Hypothalamus (tissue), 51 donors: Measurements from ENCODE around the gene IQGAP2.
"Not testable (repeated sequence)": the region's sequence is repeated elsewhere in the genome, so short reads cannot be mapped to it uniquely, and the experiment has no call there.

Experiments
- DNase-seq, 51 donors: peaks; one replicate each; lab custom pipeline; 2025; lab: John Stamatoyannopoulos, UW

The IQGAP2 gene

DNA sequence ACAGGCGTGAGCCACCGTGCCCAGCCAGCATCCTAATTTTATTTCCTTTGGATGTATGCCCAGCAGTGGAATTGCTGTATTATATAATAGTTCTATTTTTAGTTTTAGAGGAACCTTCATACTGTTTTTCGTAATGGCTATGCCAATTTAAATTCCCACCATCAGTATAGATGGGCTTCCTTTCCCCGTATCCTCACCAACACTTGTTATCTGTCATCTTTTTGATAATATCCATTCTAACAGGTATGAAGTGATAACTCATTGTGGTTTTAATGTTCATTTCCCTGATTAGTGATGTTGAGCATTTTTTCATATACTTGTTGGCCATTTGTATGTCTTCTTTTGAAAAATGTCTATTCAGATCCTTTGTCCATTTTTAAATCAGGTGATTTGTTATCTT is 325.9 kb downstream of the IQGAP2 start:
- DNase-seq, result no peak

DNA sequence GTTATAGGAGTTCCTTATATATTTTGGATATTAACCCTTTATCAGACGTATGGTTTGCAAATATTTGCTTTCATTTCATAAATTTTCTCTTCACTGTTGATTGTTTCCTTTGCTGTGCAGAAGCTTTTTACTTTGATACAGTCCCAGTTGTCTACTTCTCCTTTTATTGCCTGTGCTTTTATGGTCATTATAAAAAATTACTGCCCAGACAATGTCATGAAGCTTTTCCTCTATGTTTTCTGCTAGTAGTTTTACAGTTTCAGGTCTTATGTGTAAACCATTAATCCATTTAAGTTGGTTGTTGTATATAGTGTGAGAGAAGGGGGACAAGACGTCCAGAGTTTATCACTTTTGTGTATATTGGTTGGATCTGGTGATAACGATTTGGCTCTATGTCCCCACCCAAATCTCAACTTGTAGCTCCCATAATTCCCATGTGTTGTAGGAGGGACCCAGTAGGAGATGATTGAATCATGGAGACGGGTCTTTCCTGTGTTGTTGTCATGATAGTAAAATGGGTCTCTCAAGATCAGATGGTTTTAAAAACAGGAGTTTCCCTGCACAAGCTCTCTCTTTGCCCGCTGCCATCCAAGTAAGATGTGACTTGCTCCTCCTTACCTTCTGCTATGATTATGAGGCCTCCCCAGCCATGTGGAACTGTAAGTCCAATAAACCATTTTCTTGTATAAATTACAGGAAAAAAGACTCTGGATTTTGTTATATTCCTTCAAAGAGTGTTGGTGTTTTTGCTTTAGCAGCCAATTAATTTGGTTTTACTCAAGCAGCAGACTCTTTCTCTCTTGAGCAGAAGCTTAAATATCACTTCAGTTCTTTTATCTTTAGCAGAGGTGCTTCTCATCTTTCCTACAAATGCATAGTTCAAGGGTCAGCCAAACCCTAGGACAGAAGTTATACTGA is 326.5 kb downstream of the IQGAP2 start:
- DNase-seq, result no peak

DNA sequence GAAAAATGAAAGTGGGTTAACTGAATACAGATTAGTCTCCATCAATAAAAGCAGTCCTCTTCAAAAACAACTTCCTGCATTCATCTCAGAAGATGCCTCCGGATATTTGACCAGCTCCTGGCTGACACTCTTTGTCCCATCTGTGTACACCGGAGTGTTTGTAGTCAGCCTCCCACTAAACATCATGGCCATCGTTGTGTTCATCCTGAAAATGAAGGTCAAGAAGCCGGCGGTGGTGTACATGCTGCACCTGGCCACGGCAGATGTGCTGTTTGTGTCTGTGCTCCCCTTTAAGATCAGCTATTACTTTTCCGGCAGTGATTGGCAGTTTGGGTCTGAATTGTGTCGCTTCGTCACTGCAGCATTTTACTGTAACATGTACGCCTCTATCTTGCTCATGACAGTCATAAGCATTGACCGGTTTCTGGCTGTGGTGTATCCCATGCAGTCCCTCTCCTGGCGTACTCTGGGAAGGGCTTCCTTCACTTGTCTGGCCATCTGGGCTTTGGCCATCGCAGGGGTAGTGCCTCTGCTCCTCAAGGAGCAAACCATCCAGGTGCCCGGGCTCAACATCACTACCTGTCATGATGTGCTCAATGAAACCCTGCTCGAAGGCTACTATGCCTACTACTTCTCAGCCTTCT is 329.4 kb downstream of the IQGAP2 start:
- no peak for DNase-seq

GRCh38 chr5:76733049-76733417 is 329.9 kb downstream of the IQGAP2 start:
- DNase-seq, result no peak

- DNase-seq, result no peak
Measured at GRCh38 chr5:76735762-76736545, 332.9 kb downstream of the IQGAP2 start.

GRCh38 chr5:76736679-76737556 is 333.8 kb downstream of the IQGAP2 start:
- no peak for DNase-seq

- DNase-seq, result no peak
Measured at GRCh38 chr5:76737846-76738245, 334.8 kb downstream of the IQGAP2 start.

- DNase-seq, result not testable (repeated sequence)
Measured at GRCh38 chr5:76741506-76741905, 338.4 kb downstream of the IQGAP2 start.

DNA sequence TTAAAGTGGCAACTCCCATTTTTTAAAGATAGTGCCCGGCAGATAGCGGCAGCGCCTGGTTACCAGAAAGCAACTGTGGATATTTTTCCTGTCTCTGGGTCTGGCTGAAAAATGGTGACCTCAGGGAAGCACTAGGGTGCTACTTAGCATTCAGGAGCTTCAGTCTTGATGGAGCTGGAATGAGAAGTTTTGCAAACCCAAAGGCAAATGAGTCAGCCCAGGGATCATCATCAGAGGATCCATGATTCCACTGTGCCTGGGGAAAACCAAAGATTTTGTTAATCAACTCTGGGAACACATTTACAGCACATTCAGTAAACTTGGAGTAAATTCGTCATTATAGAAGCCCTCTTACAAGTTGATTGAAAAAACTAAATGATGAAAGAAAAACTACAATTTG is 339.5 kb downstream of the IQGAP2 start:
- no peak for DNase-seq

GRCh38 chr5:76744632-76745031 is 341.5 kb downstream of the IQGAP2 start:
- DNase-seq, result no peak

- no peak for DNase-seq
Measured at GRCh38 chr5:76745670-76746069, 342.6 kb downstream of the IQGAP2 start.

- DNase-seq, result no peak
Measured at GRCh38 chr5:76746677-76747076, 343.6 kb downstream of the IQGAP2 start.

DNA sequence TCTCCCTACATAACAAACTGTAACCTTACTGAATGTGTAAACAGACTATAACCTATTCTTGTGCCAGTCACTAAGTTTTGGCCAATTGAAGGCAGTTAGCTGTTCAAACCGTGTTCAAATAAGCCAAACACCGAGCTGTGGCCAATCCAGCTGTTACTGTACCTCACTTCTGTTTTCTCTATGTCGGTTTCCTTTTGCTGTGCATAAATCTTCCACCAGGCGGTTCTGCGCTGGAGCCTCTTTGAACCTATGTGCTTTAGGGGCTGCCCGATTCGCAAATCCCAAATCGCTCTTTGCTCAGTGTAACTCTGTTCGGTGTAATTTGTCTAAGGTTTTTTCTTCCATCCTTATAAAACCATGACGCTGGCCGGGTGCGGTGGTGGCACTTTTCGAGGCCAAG is 344.6 kb downstream of the IQGAP2 start:
- no peak for DNase-seq

GRCh38 chr5:76751291-76751690 is 348.2 kb downstream of the IQGAP2 start:
- no peak for DNase-seq

- DNase-seq, result no peak
Measured at GRCh38 chr5:76754668-76755078, 351.6 kb downstream of the IQGAP2 start.

GRCh38 chr5:76755779-76756637 is 352.9 kb downstream of the IQGAP2 start:
- no peak for DNase-seq

GRCh38 chr5:76757049-76757448 is 354.0 kb downstream of the IQGAP2 start:
- no peak for DNase-seq
